ENCODE measurements around the gene NELL1.

- TF ChIP-seq POLR2A (IDR thresholded peaks at IDR 0.05) (no peak), CTCF (IDR thresholded peaks at IDR 0.05 in 8 of 11, conservative IDR thresholded peaks at IDR 0.05 in 3 of 11) (no peak), POLR2AphosphoS5 (IDR thresholded peaks at IDR 0.05) (no peak)
Observed at GRCh38 chr11:20638074-20638473, 31.3 kb upstream of the NELL1 start.

All from spleen (tissue), 7 donors.